ENCODE data around the gene CTNND2. TPM values are rescaled to one million over a fixed set of nuclear protein-coding genes. Genes with fewer than 3 reads are reported as not detected.

Gene CTNND2
- total and polyA plus RNA-seq, 10 of the 15 experiments (the other 5 are each of a cell fraction or from before 2014, with no cell fraction given): 0.02 to 0.16 (median 0.04) TPM; not detected in 7

DNA sequence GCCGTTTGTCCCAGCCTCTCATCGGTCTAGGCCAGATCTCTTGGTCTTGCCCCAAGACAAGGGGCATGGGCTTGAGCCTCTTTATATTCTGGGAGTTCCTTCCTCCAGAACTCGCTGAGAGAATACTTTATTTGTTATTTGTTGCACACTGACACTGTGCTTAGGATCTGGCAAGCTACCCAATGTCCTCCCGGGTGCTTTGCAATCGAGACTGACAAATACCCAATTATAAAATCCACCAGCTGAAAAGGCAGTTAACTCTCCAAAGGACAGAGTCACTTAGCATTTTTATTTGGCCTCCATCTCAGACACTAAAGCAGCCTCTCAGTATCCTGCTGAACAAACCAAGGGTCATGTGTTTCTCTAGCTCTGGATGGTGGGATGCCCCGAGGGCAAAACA lies 643.0 kb downstream of the CTNND2 start (continued):
- TF ChIP-seq, protein P1, sequence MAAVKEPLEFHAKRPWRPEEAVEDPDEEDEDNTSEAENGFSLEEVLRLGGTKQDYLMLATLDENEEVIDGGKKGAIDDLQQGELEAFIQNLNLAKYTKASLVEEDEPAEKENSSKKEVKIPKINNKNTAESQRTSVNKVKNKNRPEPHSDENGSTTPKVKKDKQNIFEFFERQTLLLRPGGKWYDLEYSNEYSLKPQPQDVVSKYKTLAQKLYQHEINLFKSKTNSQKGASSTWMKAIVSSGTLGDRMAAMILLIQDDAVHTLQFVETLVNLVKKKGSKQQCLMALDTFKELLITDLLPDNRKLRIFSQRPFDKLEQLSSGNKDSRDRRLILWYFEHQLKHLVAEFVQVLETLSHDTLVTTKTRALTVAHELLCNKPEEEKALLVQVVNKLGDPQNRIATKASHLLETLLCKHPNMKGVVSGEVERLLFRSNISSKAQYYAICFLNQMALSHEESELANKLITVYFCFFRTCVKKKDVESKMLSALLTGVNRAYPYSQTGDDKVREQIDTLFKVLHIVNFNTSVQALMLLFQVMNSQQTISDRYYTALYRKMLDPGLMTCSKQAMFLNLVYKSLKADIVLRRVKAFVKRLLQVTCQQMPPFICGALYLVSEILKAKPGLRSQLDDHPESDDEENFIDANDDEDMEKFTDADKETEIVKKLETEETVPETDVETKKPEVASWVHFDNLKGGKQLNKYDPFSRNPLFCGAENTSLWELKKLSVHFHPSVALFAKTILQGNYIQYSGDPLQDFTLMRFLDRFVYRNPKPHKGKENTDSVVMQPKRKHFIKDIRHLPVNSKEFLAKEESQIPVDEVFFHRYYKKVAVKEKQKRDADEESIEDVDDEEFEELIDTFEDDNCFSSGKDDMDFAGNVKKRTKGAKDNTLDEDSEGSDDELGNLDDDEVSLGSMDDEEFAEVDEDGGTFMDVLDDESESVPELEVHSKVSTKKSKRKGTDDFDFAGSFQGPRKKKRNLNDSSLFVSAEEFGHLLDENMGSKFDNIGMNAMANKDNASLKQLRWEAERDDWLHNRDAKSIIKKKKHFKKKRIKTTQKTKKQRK (IDR thresholded peaks at IDR 0.05; ENCODE audit: low read depth, low read length): no peak

DNA sequence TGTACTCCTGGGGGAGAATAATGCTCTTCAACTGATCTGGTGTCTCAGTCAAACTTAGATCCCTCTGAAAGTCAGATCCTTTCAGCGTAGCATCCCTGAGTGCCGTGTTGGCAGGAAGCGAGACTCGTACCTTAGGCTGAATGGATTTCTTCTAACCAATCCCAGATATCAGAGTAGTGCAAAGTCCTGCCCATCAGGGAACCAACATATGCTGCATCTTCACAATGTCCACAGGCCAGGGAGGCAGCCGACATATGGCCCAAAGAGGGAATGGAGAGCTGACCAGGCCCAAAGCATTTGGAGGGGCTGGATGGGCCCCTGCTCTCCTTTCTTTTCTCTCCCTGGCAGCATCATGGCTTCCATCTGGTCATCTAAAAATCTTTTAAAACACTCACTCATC lies 646.2 kb downstream of the CTNND2 start:
- ChIA-PET POLR2A (no interaction called here), SMC1A (ENCODE audit: uncharacterized antibody, unreplicated experiment) (no interaction called here)
- FAIRE-seq: no peak

More for the DNA sequence above, 646.2 kb downstream of the CTNND2 start:
- ATAC-seq (no peak), DNase-seq (ENCODE audit: low read depth, low spot score) (no peak)
- no peak overlapping the region for H3K4me2 ChIP-seq (ENCODE audit: control insufficient read depth, insufficient read depth)
- 26% methylated on average over 5 of the region's 5 CpGs for WGBS (ENCODE audit: insufficient coverage, insufficient replicate concordance, low lambda C conversion rate, missing lambda C conversion rate)
- H3K9ac ChIP-seq (ENCODE audit: control insufficient read depth, insufficient read depth, low read length): no peak overlapping the region
- intact Hi-C loops (cut with micrococcal nuclease; ENCODE audit: unreplicated experiment): no loop called here
- TF ChIP-seq RELA (IDR thresholded peaks at IDR 0.05; ENCODE audit: borderline replicate concordance, partially characterized antibody): no peak
- TF ChIP-seq, protein P2, sequence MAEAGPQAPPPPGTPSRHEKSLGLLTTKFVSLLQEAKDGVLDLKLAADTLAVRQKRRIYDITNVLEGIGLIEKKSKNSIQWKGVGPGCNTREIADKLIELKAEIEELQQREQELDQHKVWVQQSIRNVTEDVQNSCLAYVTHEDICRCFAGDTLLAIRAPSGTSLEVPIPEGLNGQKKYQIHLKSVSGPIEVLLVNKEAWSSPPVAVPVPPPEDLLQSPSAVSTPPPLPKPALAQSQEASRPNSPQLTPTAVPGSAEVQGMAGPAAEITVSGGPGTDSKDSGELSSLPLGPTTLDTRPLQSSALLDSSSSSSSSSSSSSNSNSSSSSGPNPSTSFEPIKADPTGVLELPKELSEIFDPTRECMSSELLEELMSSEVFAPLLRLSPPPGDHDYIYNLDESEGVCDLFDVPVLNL (IDR thresholded peaks at IDR 0.05; ENCODE audit: low read depth, low read length): no peak
- no peak for TF ChIP-seq ZNF274 (IDR thresholded peaks at IDR 0.05; ENCODE audit: insufficient read depth, insufficient read length)
- TF ChIP-seq, protein P3, sequence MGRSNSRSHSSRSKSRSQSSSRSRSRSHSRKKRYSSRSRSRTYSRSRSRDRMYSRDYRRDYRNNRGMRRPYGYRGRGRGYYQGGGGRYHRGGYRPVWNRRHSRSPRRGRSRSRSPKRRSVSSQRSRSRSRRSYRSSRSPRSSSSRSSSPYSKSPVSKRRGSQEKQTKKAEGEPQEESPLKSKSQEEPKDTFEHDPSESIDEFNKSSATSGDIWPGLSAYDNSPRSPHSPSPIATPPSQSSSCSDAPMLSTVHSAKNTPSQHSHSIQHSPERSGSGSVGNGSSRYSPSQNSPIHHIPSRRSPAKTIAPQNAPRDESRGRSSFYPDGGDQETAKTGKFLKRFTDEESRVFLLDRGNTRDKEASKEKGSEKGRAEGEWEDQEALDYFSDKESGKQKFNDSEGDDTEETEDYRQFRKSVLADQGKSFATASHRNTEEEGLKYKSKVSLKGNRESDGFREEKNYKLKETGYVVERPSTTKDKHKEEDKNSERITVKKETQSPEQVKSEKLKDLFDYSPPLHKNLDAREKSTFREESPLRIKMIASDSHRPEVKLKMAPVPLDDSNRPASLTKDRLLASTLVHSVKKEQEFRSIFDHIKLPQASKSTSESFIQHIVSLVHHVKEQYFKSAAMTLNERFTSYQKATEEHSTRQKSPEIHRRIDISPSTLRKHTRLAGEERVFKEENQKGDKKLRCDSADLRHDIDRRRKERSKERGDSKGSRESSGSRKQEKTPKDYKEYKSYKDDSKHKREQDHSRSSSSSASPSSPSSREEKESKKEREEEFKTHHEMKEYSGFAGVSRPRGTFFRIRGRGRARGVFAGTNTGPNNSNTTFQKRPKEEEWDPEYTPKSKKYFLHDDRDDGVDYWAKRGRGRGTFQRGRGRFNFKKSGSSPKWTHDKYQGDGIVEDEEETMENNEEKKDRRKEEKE (IDR thresholded peaks at IDR 0.05): no peak
- no peak for TF ChIP-seq NBN (IDR thresholded peaks at IDR 0.05)
- TF ChIP-seq, protein P1 (IDR thresholded peaks at IDR 0.05; ENCODE audit: low read depth, low read length): no peak
- no peak for TF ChIP-seq ZNF24 (IDR thresholded peaks at IDR 0.05)
- no peak overlapping the region for H3K4me3 ChIP-seq
- no peak overlapping the region for H3K27ac ChIP-seq (ENCODE audit: control insufficient read depth, insufficient read depth)
- H3K36me3 ChIP-seq (ENCODE audit: control insufficient read depth in 2 of 2, insufficient read depth in 2 of 2, low read length in 1 of 2): no peaks in the 10 kb centered on the region
- no peak overlapping the region for H2AFZ ChIP-seq (ENCODE audit: control insufficient read depth, low read depth, low read length)
- H4K20me1 ChIP-seq (ENCODE audit: control insufficient read depth, insufficient read depth): no peaks in the 10 kb centered on the region
- H3K4me1 ChIP-seq (ENCODE audit: control insufficient read depth, insufficient read depth, low read length): no peaks in the 10 kb centered on the region
- ChIA-PET CTCF (no interaction called here), RAD21 (ENCODE audit: unreplicated experiment) (no interaction called here)
- no TSS peak for BruUV-seq (replicated peaks)
- H3K79me2 ChIP-seq (ENCODE audit: control insufficient read depth, insufficient read depth, low read length): no peaks in the 10 kb centered on the region
- no peaks in the 10 kb centered on the region for H3K27me3 ChIP-seq (replicated peaks in 1 of 2; ENCODE audit: control insufficient read depth in 2 of 2, insufficient read depth in 2 of 2, low read length in 1 of 2)
- in situ Hi-C loops (cut with MboI): loop anchor here (25.0 kb wide), 1 partner anchor 754 kb away; no protein-coding TSS in a partner anchor
- H3K9me3 ChIP-seq (replicated peaks; ENCODE audit: control insufficient read depth, insufficient read depth, low read length): no peaks in the 10 kb centered on the region

Data from GM12878 (cell line).